HG02943 (cell line): Measurements from ENCODE around the gene CEACAM6.
"Not testable (repeated sequence)": the region's sequence is repeated elsewhere in the genome, so short reads cannot be mapped to it uniquely, and the experiment has no call there.

Experiments
- ATAC-seq: cut with Tn5 transposase; IDR thresholded peaks from one replicate; pipeline ENCODE4 v1.9.1; 2021; ENCODE audit warnings: mild to moderate bottlenecking, low read depth, moderate library complexity; ENCODE audit not compliant: unreplicated experiment

The CEACAM6 gene

GRCh38 chr19:41755328-41755913 lies at the start of gene CEACAM6:
TSS of gene CEACAM6 (plus strand) at chr19:41755530. CDS start at chr19:41755639, 109 bp downstream.
- no peak for ATAC-seq

- ATAC-seq, result no peak
These were observed 48.4 kb upstream of the CEACAM6 start for GRCh38 chr19:41706741-41707501.

GRCh38 chr19:41707502-41707812 lies 47.9 kb upstream of the CEACAM6 start:
- ATAC-seq, result no peak

- no peak for ATAC-seq
These were observed 47.4 kb upstream of the CEACAM6 start for GRCh38 chr19:41707871-41708371.

GRCh38 chr19:41708481-41708880 lies 46.8 kb upstream of the CEACAM6 start, which contains the start of gene CEACAM5:
TSS of gene CEACAM5 (plus strand) at chr19:41708626. CDS start at chr19:41708732, 106 bp downstream.
- ATAC-seq, result no peak

- ATAC-seq, result not testable (repeated sequence)
These were observed 45.8 kb upstream of the CEACAM6 start for GRCh38 chr19:41709516-41709915.

- ATAC-seq, result no peak
These were observed 45.2 kb upstream of the CEACAM6 start for GRCh38 chr19:41709951-41710645.

GRCh38 chr19:41711376-41712261 lies 43.7 kb upstream of the CEACAM6 start:
- no peak for ATAC-seq

- ATAC-seq, result no peak
These were observed 40.7 kb upstream of the CEACAM6 start for GRCh38 chr19:41714598-41714997.

GRCh38 chr19:41718761-41719160 lies 36.6 kb upstream of the CEACAM6 start:
- ATAC-seq, result no peak

GRCh38 chr19:41720103-41720502 lies 35.2 kb upstream of the CEACAM6 start:
- ATAC-seq, result no peak

GRCh38 chr19:41726493-41726892 lies 28.8 kb upstream of the CEACAM6 start:
- ATAC-seq, result no peak

GRCh38 chr19:41734156-41734555 lies 21.2 kb upstream of the CEACAM6 start:
- no peak for ATAC-seq

GRCh38 chr19:41734585-41734984 lies 20.7 kb upstream of the CEACAM6 start:
- ATAC-seq, result no peak

GRCh38 chr19:41735071-41735600 lies 20.2 kb upstream of the CEACAM6 start:
- no peak for ATAC-seq

- ATAC-seq, result no peak
These were observed 16.0 kb upstream of the CEACAM6 start for GRCh38 chr19:41739361-41739760.

- no peak for ATAC-seq
These were observed 14.7 kb upstream of the CEACAM6 start for GRCh38 chr19:41740415-41741243.

GRCh38 chr19:41741244-41741554 lies 14.1 kb upstream of the CEACAM6 start:
- no peak for ATAC-seq

- no peak for ATAC-seq
These were observed 10.5 kb upstream of the CEACAM6 start for GRCh38 chr19:41744850-41745249.
